IMR-90 (cell line): ENCODE measurements around the gene PPARD. TPM values are rescaled to one million over a fixed set of nuclear protein-coding genes. Genes with fewer than 3 reads are reported as not detected.

Experiments used
- ATAC-seq: fragments of 200-7000 bp; cut with Tn5 transposase; 2 replicates; pipeline ENCODE4 v1.9.1; 2020; ENCODE audit warnings: low read depth, mild to moderate bottlenecking, moderate library complexity
- BruUV-seq: library from RNA; stranded (reverse); fragments of 400-500 nt; replicated peaks from 2 replicates; lab custom pipeline; 2021; lab: Mats Ljungman, UMichigan
- CTCF ChIA-PET: fragments of 300-600 bp; formaldehyde crosslinking; extraction: SDS; loops from one replicate; lab custom pipeline; 2021; ENCODE audit warnings: antibody characterized with exemption; lab: Yijun Ruan, JAX
- POLR2A ChIA-PET: fragments of 300-600 bp; sonication (Branson Sonifier 250); formaldehyde crosslinking; loops from one replicate; lab custom pipeline; 2022; ENCODE audit warnings: antibody characterized with exemption; ENCODE audit not compliant: unreplicated experiment; lab: Charles Lee
- DNase-seq: peaks from one replicate; pipeline ENCODE4 v3.0.0; 2013
- H2AFZ ChIP-seq: replicated peaks from 2 replicates; pipeline ENCODE3; 2013; ENCODE audit warnings: low read length, mild to moderate bottlenecking; ENCODE audit not compliant: poor library complexity
- H2AK5ac ChIP-seq: 2 replicates; pipeline ENCODE4 v1.6.1; 2013; ENCODE audit warnings: low read depth, low read length, inconsistent platforms
- H2AK9ac ChIP-seq: replicated peaks from 2 replicates; pipeline ENCODE3; 2013; ENCODE audit warnings: mild to moderate bottlenecking, low read depth, low read length, moderate library complexity; ENCODE audit not compliant: poor library complexity
- H2BK120ac ChIP-seq: 2 replicates; pipeline ENCODE4 v1.6.1; 2013; ENCODE audit warnings: low read depth, low read length, inconsistent platforms
- H2BK15ac ChIP-seq: 3 replicates; pipeline ENCODE4 v1.6.1; 2013; ENCODE audit warnings: low read depth, low read length, inconsistent platforms
- H2BK20ac ChIP-seq: 2 replicates; pipeline ENCODE4 v1.6.1; 2013; ENCODE audit warnings: low read depth, mild to moderate bottlenecking, inconsistent platforms, low read length, moderate library complexity
- H2BK5ac ChIP-seq: 2 replicates; pipeline ENCODE4 v1.6.1; 2013; ENCODE audit warnings: mild to moderate bottlenecking, low read depth, low read length, inconsistent platforms; ENCODE audit not compliant: poor library complexity, severe bottlenecking
- H3K14ac ChIP-seq: replicated peaks from 2 replicates; pipeline ENCODE4 v1.6.1; 2013; ENCODE audit warnings: low read depth, low read length, inconsistent platforms
- H3K18ac ChIP-seq: 2 replicates; pipeline ENCODE4 v1.6.1; 2013; ENCODE audit warnings: low read depth, low read length, control low read depth
- H3K23ac ChIP-seq: 2 replicates; pipeline ENCODE4 v1.6.1; 2013; ENCODE audit warnings: low read depth, low read length, inconsistent platforms
- H3K27ac ChIP-seq: 2 replicates; pipeline ENCODE4 v1.5.1; 2013; ENCODE audit warnings: mild to moderate bottlenecking, control low read depth, low read length; ENCODE audit not compliant: insufficient read depth
- H3K27me3 ChIP-seq: 2 replicates; pipeline ENCODE4 v1.6.1; 2013; ENCODE audit warnings: low read length; ENCODE audit not compliant: control insufficient read depth, insufficient read depth
- H3K36me3 ChIP-seq: 2 replicates; pipeline ENCODE4 v1.6.1; 2013; ENCODE audit warnings: low read length, mixed read lengths; ENCODE audit not compliant: control insufficient read depth, insufficient read depth
- H3K4ac ChIP-seq: 2 replicates; pipeline ENCODE4 v1.6.1; 2013; ENCODE audit warnings: low read depth, low read length, inconsistent platforms
- H3K4me1 ChIP-seq: 2 replicates; pipeline ENCODE4 v1.6.1; 2013; ENCODE audit warnings: low read length, mixed read lengths; ENCODE audit not compliant: control insufficient read depth, insufficient read depth
- H3K4me2 ChIP-seq: 2 replicates; pipeline ENCODE4 v1.6.1; 2013; ENCODE audit warnings: low read depth, mild to moderate bottlenecking, control low read depth, low read length, moderate library complexity
- H3K4me3 ChIP-seq: 2 replicates; pipeline ENCODE4 v1.5.1; 2013; ENCODE audit warnings: low read depth, mild to moderate bottlenecking, control low read depth, low read length, moderate library complexity; ENCODE audit not compliant: insufficient read depth
- H3K56ac ChIP-seq: 2 replicates; pipeline ENCODE4 v1.6.1; 2013; ENCODE audit warnings: low read length, inconsistent platforms; ENCODE audit not compliant: insufficient read depth; ENCODE audit errors: extremely low read depth
- H3K79me1 ChIP-seq, 2 experiments: 2 replicates each; pipeline ENCODE4 v1.6.1; 2013; ENCODE audit warnings: low read length in 2 of 2, inconsistent platforms in 1 of 2, low read depth in 1 of 2
- H3K9ac ChIP-seq: 2 replicates; pipeline ENCODE4 v1.6.1; 2013; ENCODE audit warnings: low read depth, low read length, control low read depth
- H3K9me1 ChIP-seq: 2 replicates; pipeline ENCODE4 v1.6.1; 2013; ENCODE audit warnings: low read length, inconsistent platforms; ENCODE audit not compliant: insufficient read depth
- H3K9me3 ChIP-seq: 2 replicates; pipeline ENCODE4 v1.6.1; 2013; ENCODE audit warnings: low read length; ENCODE audit not compliant: control insufficient read depth, insufficient read depth
- H4K20me1 ChIP-seq: 2 replicates; pipeline ENCODE4 v1.6.1; 2013; ENCODE audit warnings: low read length, inconsistent platforms; ENCODE audit not compliant: insufficient read depth
- H4K5ac ChIP-seq: 2 replicates; pipeline ENCODE4 v1.6.1; 2013; ENCODE audit warnings: mild to moderate bottlenecking, low read depth, low read length, control low read depth
- H4K8ac ChIP-seq, 2 experiments: 2 replicates each; pipeline ENCODE4 v1.6.1; 2013; ENCODE audit warnings: low read depth in 2 of 2, low read length in 2 of 2, control low read depth in 1 of 2, inconsistent platforms in 1 of 2
- H4K91ac ChIP-seq: 2 replicates; pipeline ENCODE4 v1.6.1; 2013; ENCODE audit warnings: low read depth, low read length, inconsistent platforms; ENCODE audit not compliant: insufficient read depth
- MAZ ChIP-seq: IDR thresholded peaks from 2 replicates; pipeline ENCODE4 v1.6.1; 2012; ENCODE audit warnings: low read depth, mild to moderate bottlenecking, low read length, improper control_type of control experiment, moderate library complexity, borderline replicate concordance
- MXI1 ChIP-seq: IDR thresholded peaks from 2 replicates; pipeline ENCODE4 v1.6.1; 2012; ENCODE audit warnings: low read depth, mild to moderate bottlenecking, low read length, moderate library complexity, borderline replicate concordance
- RCOR1 ChIP-seq: IDR thresholded peaks from 2 replicates; pipeline ENCODE4 v1.6.1; 2012; ENCODE audit warnings: mild to moderate bottlenecking, low read length, improper control_type of control experiment; ENCODE audit not compliant: insufficient replicate concordance
- RFX5 ChIP-seq: IDR thresholded peaks from 2 replicates; pipeline ENCODE4 v1.8.0; 2012; ENCODE audit warnings: low read depth, mild to moderate bottlenecking, low read length, moderate library complexity
- WGBS, 2 experiments: methylation state at CpG; one replicate each; pipeline versions ENCODE4 v1.1.5 to v1.1.7; 2013; ENCODE audit warnings: missing lambda C conversion rate in 2 of 2; ENCODE audit not compliant: insufficient read length in 1 of 2; ENCODE audit errors: extremely low coverage in 2 of 2; 5-methylcytosine and 5-hydroxymethylcytosine counted together
- dilution Hi-C: fragments of 300-500 bp; cut with HindIII; formaldehyde crosslinking; loops from one replicate; pipeline ENCODE4 v1.14.3; 2018; ENCODE audit warnings: low sequenced_read_pairs; ENCODE audit not compliant: unreplicated experiment
- in situ Hi-C: fragments of 300-500 bp; cut with MboI; formaldehyde crosslinking; loops from 3 replicates; pipeline ENCODE4 v1.14.3; 2019; ENCODE audit warnings: low sequenced_read_pairs, inconsistent platforms, mixed read lengths
- intact Hi-C: fragments of 100-400 bp; cut with micrococcal nuclease; formaldehyde crosslinking; loops from 2 replicates; pipeline ENCODE4 v1.10.0; 2022
- polyA plus RNA-seq, 3 experiments: library from polyadenylated mRNA; depleted of rRNA; stranded (reverse); fragments of >200 nt; gene quantifications; 2 replicates each; pipeline ENCODE4 v1.2.3, GENCODE V29; 2012; ENCODE audit warnings: low replicate concordance in 1 of 3
- total RNA-seq: library from RNA; depleted of rRNA; stranded (reverse); fragments of >200 nt; gene quantifications from 2 replicates; pipeline ENCODE4 v1.2.3, GENCODE V29; 2012
- TF ChIP-seq, protein P1 (sequence below): fragments of 150-350 bp; IDR thresholded peaks from 2 replicates; pipeline ENCODE4 v1.6.1; 2016; ENCODE audit warnings: low read depth, mild to moderate bottlenecking, low read length, moderate library complexity, borderline replicate concordance

Gene PPARD
- total and polyA plus RNA-seq, 2 of the 4 experiments (the other 2 are of a cell fraction), result 10.4 to 69.0 TPM

GRCh38 chr6:35352735-35353134, 10.4 kb downstream of the PPARD start:
- CTCF ChIA-PET, result no interaction called here
- no peak overlapping the region for H3K14ac ChIP-seq
- H3K18ac ChIP-seq, result no peak overlapping the region
- DNase-seq (no peak), ATAC-seq (no peak)
- H3K27me3 ChIP-seq, result no peaks in the 10 kb centered on the region
- no peak overlapping the region for H4K91ac ChIP-seq
- no peak overlapping the region for H4K5ac ChIP-seq
- H3K56ac ChIP-seq, result no peak overlapping the region
- no peak overlapping the region for H2BK120ac ChIP-seq
- no peak overlapping the region for H3K23ac ChIP-seq
- H3K4me1 ChIP-seq, result peaks cover 6% of the 10 kb centered on the region
- H3K4me3 ChIP-seq, result no peak overlapping the region
- TF ChIP-seq, protein P1, sequence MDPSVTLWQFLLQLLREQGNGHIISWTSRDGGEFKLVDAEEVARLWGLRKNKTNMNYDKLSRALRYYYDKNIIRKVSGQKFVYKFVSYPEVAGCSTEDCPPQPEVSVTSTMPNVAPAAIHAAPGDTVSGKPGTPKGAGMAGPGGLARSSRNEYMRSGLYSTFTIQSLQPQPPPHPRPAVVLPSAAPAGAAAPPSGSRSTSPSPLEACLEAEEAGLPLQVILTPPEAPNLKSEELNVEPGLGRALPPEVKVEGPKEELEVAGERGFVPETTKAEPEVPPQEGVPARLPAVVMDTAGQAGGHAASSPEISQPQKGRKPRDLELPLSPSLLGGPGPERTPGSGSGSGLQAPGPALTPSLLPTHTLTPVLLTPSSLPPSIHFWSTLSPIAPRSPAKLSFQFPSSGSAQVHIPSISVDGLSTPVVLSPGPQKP, result no peak
- TF ChIP-seq MAZ (no peak), MXI1 (no peak), RCOR1 (no peak), RFX5 (no peak)
- H3K9me1 ChIP-seq, result peaks cover 12% of the 10 kb centered on the region
- in situ Hi-C loops (no loop called here), dilution Hi-C loops (no loop called here), intact Hi-C loops (no loop called here)
- peaks cover 25% of the 10 kb centered on the region; the same call in 1 of the 2 replicates for H4K20me1 ChIP-seq
- WGBS, 2 experiments, result no CpG with 5 or more reads among the region's 2 CpGs
- no peak overlapping the region for H3K4me2 ChIP-seq
- no peak overlapping the region for H3K4ac ChIP-seq
- no peak overlapping the region for H3K27ac ChIP-seq
- H3K9me3 ChIP-seq, result no peaks in the 10 kb centered on the region
- no peak overlapping the region for H2BK5ac ChIP-seq
- BruUV-seq, result no TSS peak
- H3K79me1 ChIP-seq, result peaks cover 35 to 65% of the 10 kb centered on the region in 2 experiments
- no peak overlapping the region for H2BK20ac ChIP-seq
- H2BK15ac ChIP-seq, result no peak overlapping the region
- no peak overlapping the region for H4K8ac ChIP-seq
- no peak overlapping the region for H2AK5ac ChIP-seq
- no peak overlapping the region for H2AK9ac ChIP-seq
- no peak overlapping the region for H2AFZ ChIP-seq
- peaks cover 61% of the 10 kb centered on the region for H3K36me3 ChIP-seq
- POLR2A ChIA-PET, result no interaction called here
- no peak overlapping the region for H3K9ac ChIP-seq
